HL-60 (cell line): ENCODE measurements around the gene ANKRD39.

Experiments
- CTCF ChIP-seq: IDR thresholded peaks from one replicate; pipeline ENCODE4 v1.5.1; 2011; ENCODE audit warnings: low read length, control low read depth, inconsistent platforms; ENCODE audit not compliant: insufficient read depth
- GABPA ChIP-seq: IDR thresholded peaks from 2 replicates; pipeline ENCODE4 v1.6.1; 2012; ENCODE audit warnings: low read depth
- POLR2AphosphoS5 ChIP-seq: IDR thresholded peaks from 2 replicates; pipeline ENCODE4 v1.6.1; 2012; ENCODE audit warnings: low read depth
- REST ChIP-seq: IDR thresholded peaks from 2 replicates; pipeline ENCODE4 v1.6.1; 2012; ENCODE audit warnings: low read depth; ENCODE audit not compliant: insufficient replicate concordance

GRCh38 chr2:96867756-96868554 lies 10.1 kb upstream of the ANKRD39 start:
- TF ChIP-seq CTCF: no peak
- TF ChIP-seq POLR2AphosphoS5: no peak
- TF ChIP-seq REST: no peak
- no peak for TF ChIP-seq GABPA
